GM12878 (cell line): ENCODE results near the gene CD79A. TPM values are rescaled to one million over a fixed set of nuclear protein-coding genes. Genes with fewer than 3 reads are reported as not detected.

Experiments
- ATAC-seq: fragments of 200-7000 bp; cut with Tn5 transposase; 3 replicates; pipeline ENCODE4 v1.9.1; 2020; ENCODE audit warnings: mild to moderate bottlenecking, moderate library complexity
- BruUV-seq: library from RNA; stranded (reverse); fragments of 400-500 nt; replicated peaks from 2 replicates; lab custom pipeline; 2021; lab: Mats Ljungman, UMichigan
- CTCF ChIA-PET: fragments of 300-600 bp; sonication (Branson Sonifier 250); formaldehyde crosslinking; extraction: SDS; loops from one replicate; lab custom pipeline; 2021; ENCODE audit warnings: inconsistent platforms; lab: Yijun Ruan, JAX
- POLR2A ChIA-PET: fragments of 350-600 bp; formaldehyde crosslinking; extraction: SDS; loops from one replicate; lab custom pipeline; 2021; ENCODE audit warnings: inconsistent platforms; lab: Charles Lee
- RAD21 ChIA-PET: fragments of 300-600 bp; sonication (Branson Sonifier 250); formaldehyde crosslinking; loops from one replicate; lab custom pipeline; 2023; ENCODE audit warnings: antibody characterized with exemption; ENCODE audit not compliant: unreplicated experiment; lab: Charles Lee
- SMC1A ChIA-PET: fragments of 300-600 bp; sonication (Branson Sonifier 250); formaldehyde crosslinking; loops from one replicate; lab custom pipeline; 2023; ENCODE audit not compliant: unreplicated experiment, uncharacterized antibody; lab: Charles Lee
- DNase-seq: peaks from one replicate; pipeline ENCODE4 v3.0.0-alpha.2; 2011; ENCODE audit warnings: low read depth, low spot score
- FAIRE-seq: peaks from 3 replicates; lab custom pipeline; 2011; peaks lifted over from hg19 to GRCh38; lab: Jason Lieb, UNC
- H2AFZ ChIP-seq: 2 replicates; pipeline ENCODE4 v1.6.0; 2011; ENCODE audit warnings: low read depth, low read length, control low read depth; ENCODE audit not compliant: control insufficient read depth
- H3K27ac ChIP-seq: 2 replicates; pipeline ENCODE4 v1.5.1; 2011; ENCODE audit warnings: control low read depth; ENCODE audit not compliant: control insufficient read depth, insufficient read depth
- H3K27me3 ChIP-seq, 2 experiments: replicated peaks in 1 of 2; 2 replicates each; pipeline versions ENCODE4 v1.6.0 to v1.6.1; 2011; ENCODE audit warnings: low read length in 1 of 2; ENCODE audit not compliant: control insufficient read depth in 2 of 2, insufficient read depth in 2 of 2
- H3K36me3 ChIP-seq, 2 experiments: 2 replicates each; pipeline ENCODE4 v1.5.1; 2011; ENCODE audit warnings: low read length in 1 of 2; ENCODE audit not compliant: control insufficient read depth in 2 of 2, insufficient read depth in 2 of 2
- H3K4me1 ChIP-seq: 2 replicates; pipeline ENCODE4 v1.6.1; 2011; ENCODE audit warnings: mild to moderate bottlenecking, low read length, moderate library complexity, mixed read lengths; ENCODE audit not compliant: control insufficient read depth, insufficient read depth
- H3K4me2 ChIP-seq: 2 replicates; pipeline ENCODE4 v1.6.0; 2011; ENCODE audit warnings: control low read depth; ENCODE audit not compliant: control insufficient read depth, insufficient read depth
- H3K4me3 ChIP-seq: fragments of 200-600 bp; sonication (generic); 2 replicates; pipeline ENCODE4 v1.5.1; 2016
- H3K79me2 ChIP-seq: 2 replicates; pipeline ENCODE4 v1.6.0; 2011; ENCODE audit warnings: low read length; ENCODE audit not compliant: control insufficient read depth, insufficient read depth
- H3K9ac ChIP-seq: 2 replicates; pipeline ENCODE4 v1.8.0; 2011; ENCODE audit warnings: low read length, control low read depth, mixed read lengths; ENCODE audit not compliant: control insufficient read depth, insufficient read depth
- H3K9me3 ChIP-seq: replicated peaks from 3 replicates; pipeline ENCODE4 v1.5.1; 2011; ENCODE audit warnings: mild to moderate bottlenecking, low read length; ENCODE audit not compliant: control insufficient read depth, insufficient read depth
- H4K20me1 ChIP-seq: 2 replicates; pipeline ENCODE4 v1.6.0; 2011; ENCODE audit not compliant: control insufficient read depth, insufficient read depth
- BCL11A ChIP-seq: IDR thresholded peaks from 2 replicates; pipeline ENCODE4 v1.6.1; 2011; ENCODE audit warnings: low read depth, low read length
- CREM ChIP-seq: IDR thresholded peaks from 2 replicates; pipeline ENCODE4 v1.6.1; 2014; ENCODE audit warnings: antibody characterized with exemption, low read depth
- EED ChIP-seq: sonication (generic); IDR thresholded peaks from 2 replicates; pipeline ENCODE4 v1.6.1; 2016; ENCODE audit warnings: antibody characterized with exemption, low read depth
- IKZF1 ChIP-seq: fragments of 450-650 bp; conservative IDR thresholded peaks from 2 replicates; pipeline ENCODE4 v1.6.1; 2017; ENCODE audit warnings: antibody characterized with exemption, mild to moderate bottlenecking
- MEF2B ChIP-seq: fragments of 450-650 bp; IDR thresholded peaks from 2 replicates; pipeline ENCODE4 v1.6.1; 2018; ENCODE audit warnings: mild to moderate bottlenecking, moderate library complexity; ENCODE audit not compliant: partially characterized antibody, poor library complexity, severe bottlenecking
- MYB ChIP-seq: fragments of 150-350 bp; IDR thresholded peaks from 2 replicates; pipeline ENCODE4 v1.6.1; 2014; ENCODE audit warnings: mild to moderate bottlenecking, low read depth, low read length, borderline replicate concordance
- MYC ChIP-seq: IDR thresholded peaks from 2 replicates; pipeline ENCODE4 v1.6.1; 2011; ENCODE audit warnings: mild to moderate bottlenecking, low read length, moderate library complexity, inconsistent platforms; ENCODE audit not compliant: insufficient read depth, insufficient replicate concordance, insufficient read length, severe bottlenecking
- NFYB ChIP-seq: IDR thresholded peaks from 2 replicates; pipeline ENCODE4 v1.6.1; 2011; ENCODE audit warnings: low read depth, mild to moderate bottlenecking, low read length, improper control_type of control experiment, moderate library complexity; ENCODE audit not compliant: insufficient read depth
- RAD21 ChIP-seq: IDR thresholded peaks from 2 replicates; pipeline ENCODE4 v1.6.1; 2011; ENCODE audit warnings: mild to moderate bottlenecking, low read depth, low read length, moderate library complexity; ENCODE audit not compliant: insufficient read depth
- RB1 ChIP-seq: fragments of 450-650 bp; formaldehyde crosslinking; IDR thresholded peaks from 2 replicates; pipeline ENCODE4 v1.6.1; 2017; ENCODE audit warnings: mild to moderate bottlenecking, borderline replicate concordance
- WRNIP1 ChIP-seq: IDR thresholded peaks from 2 replicates; pipeline ENCODE4 v1.6.1; 2011; ENCODE audit warnings: low read depth, low read length, improper control_type of control experiment, borderline replicate concordance
- YY1 ChIP-seq: IDR thresholded peaks from 2 replicates; pipeline ENCODE4 v1.6.1; 2011; ENCODE audit warnings: low read depth, mild to moderate bottlenecking, low read length
- ZNF207 ChIP-seq: fragments of 450-650 bp; IDR thresholded peaks from 2 replicates; pipeline ENCODE4 v1.6.1; 2014; ENCODE audit warnings: antibody characterized with exemption, mild to moderate bottlenecking, borderline replicate concordance
- ZNF622 ChIP-seq: fragments of 450-650 bp; IDR thresholded peaks from 2 replicates; pipeline ENCODE4 v1.6.1; 2017; ENCODE audit warnings: mild to moderate bottlenecking, inconsistent platforms
- WGBS: methylation state at CpG from one replicate; pipeline ENCODE4 v1.1.6; 2016; ENCODE audit warnings: low lambda C conversion rate; ENCODE audit not compliant: insufficient replicate concordance, insufficient coverage; ENCODE audit errors: missing lambda C conversion rate; 5-methylcytosine and 5-hydroxymethylcytosine counted together
- in situ Hi-C: fragments of 300-500 bp; cut with MboI; formaldehyde crosslinking; loops from 9 replicates; pipeline ENCODE4 v1.14.3; 2018; ENCODE audit warnings: mixed read lengths
- intact Hi-C: fragments of 100-400 bp; cut with micrococcal nuclease; formaldehyde crosslinking; loops from one replicate; pipeline ENCODE4 v1.14.2; 2022; ENCODE audit not compliant: unreplicated experiment
- polyA plus RNA-seq, 11 experiments: library from polyadenylated mRNA; depleted of rRNA in 4 of 11; unstranded in 6 of 11; stranded (reverse) in 5 of 11; fragments of >200 nt; fragmentation: Nextera tagmentation in 4 of 11; fragmentation: Illumina TruSeq in 1 of 11; extraction: Ambion mirVana in 4 of 11; extraction: Trizol in 1 of 11; gene quantifications; 1 replicate in 1 of 11; 2 replicates in 10 of 11; pipeline versions ENCODE4 v1.2.1 to v1.2.3, GENCODE V29; 2011 to 2016; ENCODE audit warnings: inconsistent platforms in 2 of 11, missing spikeins in 2 of 11, low read depth in 1 of 11
- total RNA-seq, 4 experiments: library from RNA; depleted of rRNA in 3 of 4; stranded (reverse); fragments of >200 nt in 3 of 4; fragmentation: Illumina TruSeq in 1 of 4; extraction: Trizol in 1 of 4; gene quantifications; 2 replicates each; pipeline versions ENCODE4 v1.2.1 to v1.2.3, GENCODE V29; 2013 to 2021
- TF ChIP-seq, protein P1 (sequence below): fragments of 450-650 bp; IDR thresholded peaks from 2 replicates; pipeline ENCODE4 v1.6.1; 2014; ENCODE audit warnings: mild to moderate bottlenecking
- TF ChIP-seq, protein P2 (sequence below): fragments of 450-650 bp; formaldehyde crosslinking; IDR thresholded peaks from 2 replicates; pipeline ENCODE4 v1.4.0; 2020; ENCODE audit warnings: mild to moderate bottlenecking, moderate library complexity
- TF ChIP-seq, protein P3 (sequence below): fragments of 450-650 bp; IDR thresholded peaks from 2 replicates; pipeline ENCODE4 v1.6.1; 2017; ENCODE audit warnings: mild to moderate bottlenecking, low read depth, inconsistent platforms; ENCODE audit not compliant: poor library complexity, severe bottlenecking
- TF ChIP-seq, protein P4 (sequence below): IDR thresholded peaks from 2 replicates; pipeline ENCODE4 v1.6.1; 2012; ENCODE audit warnings: low read length, inconsistent platforms

CD79A gene
- total and polyA plus RNA-seq, 10 of the 15 experiments (the other 5 are each of a cell fraction or from before 2014, with no cell fraction given), result 38.8 to 414 (median 282) TPM

DNA sequence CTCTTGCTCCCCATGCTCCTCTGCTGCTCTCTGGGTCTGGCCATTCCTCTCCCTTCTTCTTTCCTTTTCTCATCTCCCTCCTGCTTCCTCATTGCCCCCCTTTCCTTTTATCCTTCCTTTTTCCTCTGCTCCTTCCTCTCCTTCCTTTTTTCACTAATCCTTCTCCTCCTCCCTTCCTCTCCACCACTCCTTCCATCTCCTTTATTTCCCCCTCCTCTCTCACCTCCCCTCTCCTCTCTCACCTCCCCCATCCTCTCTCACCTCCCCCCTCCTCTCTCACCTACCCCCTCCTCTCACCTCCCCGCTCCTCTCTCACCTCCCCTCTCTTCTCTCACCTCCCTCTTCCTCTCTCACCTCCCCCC lies 19.5 kb downstream of the CD79A start:
- no TSS peak for BruUV-seq
- H4K20me1 ChIP-seq, result no peaks in the 10 kb centered on the region
- ChIA-PET CTCF (interaction anchor here (0.6 kb wide), 1 partner anchor 230 kb away, joined by 4 read pairs; no protein-coding TSS in a partner anchor), SMC1A (no interaction called here), POLR2A (no interaction called here), RAD21 (no interaction called here)
- peaks cover 9 to 26% of the 10 kb centered on the region in 2 experiments; a peak in 3 of 4 replicates for H3K36me3 ChIP-seq
- H3K9me3 ChIP-seq, result no peaks in the 10 kb centered on the region
- H3K27ac ChIP-seq, result no peak overlapping the region
- intact Hi-C loops, result no loop called here
- no CpG with 5 or more reads among the region's 1 CpG for WGBS
- in situ Hi-C loops, result no loop called here
- no peaks in the 10 kb centered on the region for H3K4me1 ChIP-seq
- H3K9ac ChIP-seq, result no peak overlapping the region
- H3K4me2 ChIP-seq, result no peak overlapping the region
- H3K4me3 ChIP-seq, result no peak overlapping the region
- FAIRE-seq, result no peak
- no peak for DNase-seq
- H2AFZ ChIP-seq, result no peak overlapping the region
- no peaks in the 10 kb centered on the region for H3K27me3 ChIP-seq
- H3K79me2 ChIP-seq, result no peaks in the 10 kb centered on the region
- ATAC-seq, result no peak
- no peak for TF ChIP-seq YY1
- TF ChIP-seq RB1, result no peak
- TF ChIP-seq, protein P1, sequence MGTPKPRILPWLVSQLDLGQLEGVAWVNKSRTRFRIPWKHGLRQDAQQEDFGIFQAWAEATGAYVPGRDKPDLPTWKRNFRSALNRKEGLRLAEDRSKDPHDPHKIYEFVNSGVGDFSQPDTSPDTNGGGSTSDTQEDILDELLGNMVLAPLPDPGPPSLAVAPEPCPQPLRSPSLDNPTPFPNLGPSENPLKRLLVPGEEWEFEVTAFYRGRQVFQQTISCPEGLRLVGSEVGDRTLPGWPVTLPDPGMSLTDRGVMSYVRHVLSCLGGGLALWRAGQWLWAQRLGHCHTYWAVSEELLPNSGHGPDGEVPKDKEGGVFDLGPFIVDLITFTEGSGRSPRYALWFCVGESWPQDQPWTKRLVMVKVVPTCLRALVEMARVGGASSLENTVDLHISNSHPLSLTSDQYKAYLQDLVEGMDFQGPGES, result no peak
- no peak for TF ChIP-seq EED
- TF ChIP-seq ZNF622, result no peak
- TF ChIP-seq MYB, result no peak
- no peak for TF ChIP-seq MEF2B
- no peak for TF ChIP-seq ZNF207
- TF ChIP-seq, protein P2, sequence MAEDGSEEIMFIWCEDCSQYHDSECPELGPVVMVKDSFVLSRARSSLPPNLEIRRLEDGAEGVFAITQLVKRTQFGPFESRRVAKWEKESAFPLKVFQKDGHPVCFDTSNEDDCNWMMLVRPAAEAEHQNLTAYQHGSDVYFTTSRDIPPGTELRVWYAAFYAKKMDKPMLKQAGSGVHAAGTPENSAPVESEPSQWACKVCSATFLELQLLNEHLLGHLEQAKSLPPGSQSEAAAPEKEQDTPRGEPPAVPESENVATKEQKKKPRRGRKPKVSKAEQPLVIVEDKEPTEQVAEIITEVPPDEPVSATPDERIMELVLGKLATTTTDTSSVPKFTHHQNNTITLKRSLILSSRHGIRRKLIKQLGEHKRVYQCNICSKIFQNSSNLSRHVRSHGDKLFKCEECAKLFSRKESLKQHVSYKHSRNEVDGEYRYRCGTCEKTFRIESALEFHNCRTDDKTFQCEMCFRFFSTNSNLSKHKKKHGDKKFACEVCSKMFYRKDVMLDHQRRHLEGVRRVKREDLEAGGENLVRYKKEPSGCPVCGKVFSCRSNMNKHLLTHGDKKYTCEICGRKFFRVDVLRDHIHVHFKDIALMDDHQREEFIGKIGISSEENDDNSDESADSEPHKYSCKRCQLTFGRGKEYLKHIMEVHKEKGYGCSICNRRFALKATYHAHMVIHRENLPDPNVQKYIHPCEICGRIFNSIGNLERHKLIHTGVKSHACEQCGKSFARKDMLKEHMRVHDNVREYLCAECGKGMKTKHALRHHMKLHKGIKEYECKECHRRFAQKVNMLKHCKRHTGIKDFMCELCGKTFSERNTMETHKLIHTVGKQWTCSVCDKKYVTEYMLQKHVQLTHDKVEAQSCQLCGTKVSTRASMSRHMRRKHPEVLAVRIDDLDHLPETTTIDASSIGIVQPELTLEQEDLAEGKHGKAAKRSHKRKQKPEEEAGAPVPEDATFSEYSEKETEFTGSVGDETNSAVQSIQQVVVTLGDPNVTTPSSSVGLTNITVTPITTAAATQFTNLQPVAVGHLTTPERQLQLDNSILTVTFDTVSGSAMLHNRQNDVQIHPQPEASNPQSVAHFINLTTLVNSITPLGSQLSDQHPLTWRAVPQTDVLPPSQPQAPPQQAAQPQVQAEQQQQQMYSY, result no peak
- TF ChIP-seq, protein P3, sequence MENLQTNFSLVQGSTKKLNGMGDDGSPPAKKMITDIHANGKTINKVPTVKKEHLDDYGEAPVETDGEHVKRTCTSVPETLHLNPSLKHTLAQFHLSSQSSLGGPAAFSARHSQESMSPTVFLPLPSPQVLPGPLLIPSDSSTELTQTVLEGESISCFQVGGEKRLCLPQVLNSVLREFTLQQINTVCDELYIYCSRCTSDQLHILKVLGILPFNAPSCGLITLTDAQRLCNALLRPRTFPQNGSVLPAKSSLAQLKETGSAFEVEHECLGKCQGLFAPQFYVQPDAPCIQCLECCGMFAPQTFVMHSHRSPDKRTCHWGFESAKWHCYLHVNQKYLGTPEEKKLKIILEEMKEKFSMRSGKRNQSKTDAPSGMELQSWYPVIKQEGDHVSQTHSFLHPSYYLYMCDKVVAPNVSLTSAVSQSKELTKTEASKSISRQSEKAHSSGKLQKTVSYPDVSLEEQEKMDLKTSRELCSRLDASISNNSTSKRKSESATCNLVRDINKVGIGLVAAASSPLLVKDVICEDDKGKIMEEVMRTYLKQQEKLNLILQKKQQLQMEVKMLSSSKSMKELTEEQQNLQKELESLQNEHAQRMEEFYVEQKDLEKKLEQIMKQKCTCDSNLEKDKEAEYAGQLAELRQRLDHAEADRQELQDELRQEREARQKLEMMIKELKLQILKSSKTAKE, result no peak
- TF ChIP-seq NFYB, result no peak
- TF ChIP-seq MYC, result no peak
- no peak for TF ChIP-seq RAD21
- TF ChIP-seq IKZF1, result no peak
- TF ChIP-seq, protein P4, sequence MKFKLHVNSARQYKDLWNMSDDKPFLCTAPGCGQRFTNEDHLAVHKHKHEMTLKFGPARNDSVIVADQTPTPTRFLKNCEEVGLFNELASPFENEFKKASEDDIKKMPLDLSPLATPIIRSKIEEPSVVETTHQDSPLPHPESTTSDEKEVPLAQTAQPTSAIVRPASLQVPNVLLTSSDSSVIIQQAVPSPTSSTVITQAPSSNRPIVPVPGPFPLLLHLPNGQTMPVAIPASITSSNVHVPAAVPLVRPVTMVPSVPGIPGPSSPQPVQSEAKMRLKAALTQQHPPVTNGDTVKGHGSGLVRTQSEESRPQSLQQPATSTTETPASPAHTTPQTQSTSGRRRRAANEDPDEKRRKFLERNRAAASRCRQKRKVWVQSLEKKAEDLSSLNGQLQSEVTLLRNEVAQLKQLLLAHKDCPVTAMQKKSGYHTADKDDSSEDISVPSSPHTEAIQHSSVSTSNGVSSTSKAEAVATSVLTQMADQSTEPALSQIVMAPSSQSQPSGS, result no peak
- no peak for TF ChIP-seq CREM
- no peak for TF ChIP-seq WRNIP1
- TF ChIP-seq BCL11A, result no peak
